ENCODE results near the gene BAG2.

DNA sequence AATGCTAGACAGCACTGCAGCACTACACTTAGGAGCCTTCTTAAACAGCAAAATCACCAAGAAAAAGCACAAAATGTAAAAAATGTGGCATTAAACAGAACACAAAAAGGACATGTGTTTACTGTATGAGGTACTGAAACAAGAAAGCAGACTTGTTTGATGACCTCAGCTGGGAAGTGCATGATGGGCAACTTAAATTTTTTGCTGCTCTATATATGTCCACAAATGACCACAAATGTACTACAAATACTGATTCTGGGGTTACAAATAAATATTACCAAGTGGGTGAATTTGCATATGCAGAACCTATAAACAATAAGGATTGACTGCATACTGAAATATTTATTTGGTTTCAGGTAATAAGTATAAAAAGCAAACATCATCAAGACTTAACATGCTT is 36.9 kb downstream of the BAG2 start:
- TF ChIP-seq POLR2A (IDR thresholded peaks at IDR 0.05) (no peak), POLR2AphosphoS5 (IDR thresholded peaks at IDR 0.05) (no peak), CTCF (IDR thresholded peaks at IDR 0.05) (no peak), EP300 (IDR thresholded peaks at IDR 0.05) (no peak)
